ENCODE measurements around the gene DVL3.
A peak's percentile ranks its signal among the peaks of the same experiment; 100 is the strongest.

Gene DVL3

DNA sequence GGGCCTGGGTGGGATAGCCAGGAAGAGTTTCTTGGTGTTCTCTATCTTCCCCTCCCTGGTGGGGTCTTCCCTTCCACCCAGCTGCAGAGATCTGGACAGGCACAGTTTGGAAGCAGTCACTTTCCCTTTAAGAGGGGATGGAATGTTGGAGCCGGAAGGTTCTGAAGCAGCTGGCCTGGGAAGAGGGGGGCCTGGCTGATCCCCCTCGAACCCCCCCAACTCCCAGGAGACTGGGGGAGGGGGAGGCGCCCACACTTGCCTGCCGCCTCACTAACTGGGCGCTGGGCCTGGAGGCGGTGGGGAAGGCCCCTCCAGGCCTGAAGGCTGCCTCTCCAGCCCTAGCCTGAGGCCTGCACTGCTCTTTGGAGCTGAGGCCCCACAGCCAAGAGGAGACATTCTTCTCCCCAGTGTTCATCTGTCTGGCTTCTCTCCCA is 1.4 kb downstream of the DVL3 start:
- no peak for DNase-seq
- H3K27me3 ChIP-seq (replicated peaks; ENCODE audit: insufficient read depth, low read length), result no peaks in the 10 kb centered on the region
- H3K9me2 ChIP-seq (replicated peaks; ENCODE audit: insufficient read depth, low read length), result no peaks in the 10 kb centered on the region
- no peaks in the 10 kb centered on the region for H4K20me1 ChIP-seq (ENCODE audit: insufficient read depth, low read length)
- peak overlapping the region; percentile 95 for H3K4me3 ChIP-seq (ENCODE audit: low read length)
- peaks cover 13% of the 10 kb centered on the region for H3K4me1 ChIP-seq (ENCODE audit: low read length)
- H3K9me3 ChIP-seq (replicated peaks; ENCODE audit: insufficient read depth, low read length), result no peaks in the 10 kb centered on the region
- TF ChIP-seq EZH2phosphoT487 (IDR thresholded peaks at IDR 0.05; ENCODE audit: low read length) (no peak), EZH2 (optimal IDR thresholded peaks at IDR 0.05; ENCODE audit: low read depth, low read length) (no peak)
- TF ChIP-seq, protein P1, sequence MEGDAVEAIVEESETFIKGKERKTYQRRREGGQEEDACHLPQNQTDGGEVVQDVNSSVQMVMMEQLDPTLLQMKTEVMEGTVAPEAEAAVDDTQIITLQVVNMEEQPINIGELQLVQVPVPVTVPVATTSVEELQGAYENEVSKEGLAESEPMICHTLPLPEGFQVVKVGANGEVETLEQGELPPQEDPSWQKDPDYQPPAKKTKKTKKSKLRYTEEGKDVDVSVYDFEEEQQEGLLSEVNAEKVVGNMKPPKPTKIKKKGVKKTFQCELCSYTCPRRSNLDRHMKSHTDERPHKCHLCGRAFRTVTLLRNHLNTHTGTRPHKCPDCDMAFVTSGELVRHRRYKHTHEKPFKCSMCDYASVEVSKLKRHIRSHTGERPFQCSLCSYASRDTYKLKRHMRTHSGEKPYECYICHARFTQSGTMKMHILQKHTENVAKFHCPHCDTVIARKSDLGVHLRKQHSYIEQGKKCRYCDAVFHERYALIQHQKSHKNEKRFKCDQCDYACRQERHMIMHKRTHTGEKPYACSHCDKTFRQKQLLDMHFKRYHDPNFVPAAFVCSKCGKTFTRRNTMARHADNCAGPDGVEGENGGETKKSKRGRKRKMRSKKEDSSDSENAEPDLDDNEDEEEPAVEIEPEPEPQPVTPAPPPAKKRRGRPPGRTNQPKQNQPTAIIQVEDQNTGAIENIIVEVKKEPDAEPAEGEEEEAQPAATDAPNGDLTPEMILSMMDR (IDR thresholded peaks at IDR 0.05; ENCODE audit: low read length), result no peak
- peak overlapping the region; percentile 78 for H2AFZ ChIP-seq (ENCODE audit: low read length)
- H3K79me2 ChIP-seq (ENCODE audit: low read length), result peaks cover 44% of the 10 kb centered on the region
- no peak overlapping the region for H3K27ac ChIP-seq (ENCODE audit: low read length)
- peak overlapping the region; percentile 98 for H3K4me2 ChIP-seq (ENCODE audit: low read depth, low read length)
- peaks cover 20% of the 10 kb centered on the region for H3F3A ChIP-seq (ENCODE audit: insufficient read depth, low read length)
- H3K9ac ChIP-seq (ENCODE audit: low read length), result peak overlapping the region; percentile 86
- H3K36me3 ChIP-seq (replicated peaks; ENCODE audit: insufficient read depth, low read length), result no peaks in the 10 kb centered on the region

DNA sequence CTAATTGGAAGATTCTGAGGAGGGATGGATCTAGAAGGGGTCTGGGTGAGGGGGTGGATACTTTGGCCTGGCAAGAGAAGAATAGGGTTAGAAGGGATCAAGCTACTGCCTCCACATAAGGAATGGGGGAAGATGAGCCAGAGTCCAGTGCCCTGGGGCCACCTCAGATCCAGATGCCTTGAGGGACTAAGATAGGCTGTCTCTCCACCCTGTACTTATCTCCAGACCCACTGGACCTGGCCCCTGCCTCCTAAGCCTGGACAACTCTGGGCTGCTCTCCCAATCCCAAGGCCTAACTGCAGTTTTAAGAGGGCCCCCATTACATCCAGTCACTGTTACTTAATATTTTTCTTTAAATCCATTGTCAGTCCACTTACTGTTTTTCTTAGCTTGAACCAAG is 2.0 kb downstream of the DVL3 start:
- DNase-seq, result no peak
- no peak overlapping the region for H3K27ac ChIP-seq (ENCODE audit: low read length)
- peaks cover 20% of the 10 kb centered on the region for H3F3A ChIP-seq (ENCODE audit: insufficient read depth, low read length)
- no peak overlapping the region for H2AFZ ChIP-seq (ENCODE audit: low read length)
- H3K9me3 ChIP-seq (replicated peaks; ENCODE audit: insufficient read depth, low read length), result no peaks in the 10 kb centered on the region
- no peaks in the 10 kb centered on the region for H3K27me3 ChIP-seq (replicated peaks; ENCODE audit: insufficient read depth, low read length)
- H3K9me2 ChIP-seq (replicated peaks; ENCODE audit: insufficient read depth, low read length), result no peaks in the 10 kb centered on the region
- H3K36me3 ChIP-seq (replicated peaks; ENCODE audit: insufficient read depth, low read length), result no peaks in the 10 kb centered on the region
- peaks cover 13% of the 10 kb centered on the region for H3K4me1 ChIP-seq (ENCODE audit: low read length)
- H3K79me2 ChIP-seq (ENCODE audit: low read length), result peaks cover 50% of the 10 kb centered on the region
- peak overlapping the region; percentile 98 for H3K4me2 ChIP-seq (ENCODE audit: low read depth, low read length)
- H3K4me3 ChIP-seq (ENCODE audit: low read length), result peak overlapping the region; percentile 95
- H4K20me1 ChIP-seq (ENCODE audit: insufficient read depth, low read length), result no peaks in the 10 kb centered on the region
- TF ChIP-seq EZH2phosphoT487 (IDR thresholded peaks at IDR 0.05; ENCODE audit: low read length), result no peak
- no peak for TF ChIP-seq EZH2 (optimal IDR thresholded peaks at IDR 0.05; ENCODE audit: low read depth, low read length)
- TF ChIP-seq, protein P1 (IDR thresholded peaks at IDR 0.05; ENCODE audit: low read length), result no peak
- H3K9ac ChIP-seq (ENCODE audit: low read length), result peak overlapping the region; percentile 86; the same call in 1 of the 2 replicates

DNA sequence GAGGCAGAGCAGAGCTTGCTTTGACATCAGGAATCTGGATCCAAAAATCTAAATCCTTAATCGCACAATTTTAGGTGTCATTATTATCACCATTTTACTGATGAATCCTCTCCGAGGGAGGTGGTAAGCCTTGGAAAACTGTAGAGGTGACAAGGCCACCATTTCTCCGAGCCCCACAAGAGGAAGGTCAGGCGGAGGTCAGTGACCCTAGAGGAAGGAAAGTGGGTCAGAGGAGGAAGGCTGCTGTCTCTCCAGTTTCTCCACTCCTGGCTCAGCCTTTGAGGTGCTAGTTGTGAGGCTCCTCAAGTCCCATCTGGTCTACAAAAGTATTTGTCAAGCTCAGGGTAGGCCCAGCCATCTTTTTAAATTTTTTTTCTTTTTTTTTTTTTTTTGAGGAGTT is 3.2 kb downstream of the DVL3 start:
- Histone ChIP-seq H3K79me2 (ENCODE audit: low read length) (peaks cover 51% of the 10 kb centered on the region), H3K9me2 (replicated peaks; ENCODE audit: insufficient read depth, low read length) (no peaks in the 10 kb centered on the region), H4K20me1 (ENCODE audit: insufficient read depth, low read length) (no peaks in the 10 kb centered on the region), H3K9ac (ENCODE audit: low read length) (no peak overlapping the region), H3K4me1 (ENCODE audit: low read length) (peaks cover 13% of the 10 kb centered on the region), H3K9me3 (replicated peaks; ENCODE audit: insufficient read depth, low read length) (no peaks in the 10 kb centered on the region), H3K36me3 (replicated peaks; ENCODE audit: insufficient read depth, low read length) (no peaks in the 10 kb centered on the region), H3K27ac (ENCODE audit: low read length) (no peak overlapping the region), H2AFZ (ENCODE audit: low read length) (no peak overlapping the region), H3F3A (ENCODE audit: insufficient read depth, low read length) (peaks cover 20% of the 10 kb centered on the region), H3K27me3 (replicated peaks; ENCODE audit: insufficient read depth, low read length) (no peaks in the 10 kb centered on the region), H3K4me2 (ENCODE audit: low read depth, low read length) (no peak overlapping the region), H3K4me3 (ENCODE audit: low read length) (no peak overlapping the region)
- TF ChIP-seq, protein P1 (IDR thresholded peaks at IDR 0.05; ENCODE audit: low read length), result no peak
- TF ChIP-seq EZH2phosphoT487 (IDR thresholded peaks at IDR 0.05; ENCODE audit: low read length), result no peak
- no peak for TF ChIP-seq EZH2 (optimal IDR thresholded peaks at IDR 0.05; ENCODE audit: low read depth, low read length)
- no peak for DNase-seq

All from MM.1S (cell line).